ENCODE measurements around the gene PCYOX1L.

DNA sequence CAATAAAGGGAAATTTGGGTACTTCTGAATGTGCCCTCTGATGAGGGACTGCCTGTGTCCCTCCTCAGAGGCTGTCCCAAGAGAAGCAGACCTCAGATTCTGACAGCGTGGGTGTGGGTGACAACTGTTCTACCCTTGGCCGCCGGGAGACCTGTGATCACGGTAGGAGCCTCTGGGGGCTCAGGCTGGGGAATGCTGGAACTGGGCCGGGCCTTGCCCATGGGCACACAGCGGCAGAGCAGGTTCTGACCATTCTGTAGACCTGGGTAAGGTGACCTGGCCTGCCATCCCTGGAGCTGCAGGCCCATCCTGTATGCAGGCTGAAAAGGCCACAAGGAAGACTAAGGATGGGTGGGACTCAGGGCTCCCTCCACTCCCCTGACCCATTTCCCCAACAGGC lies 42.1 kb upstream of the PCYOX1L start:
- TF ChIP-seq, protein P1, sequence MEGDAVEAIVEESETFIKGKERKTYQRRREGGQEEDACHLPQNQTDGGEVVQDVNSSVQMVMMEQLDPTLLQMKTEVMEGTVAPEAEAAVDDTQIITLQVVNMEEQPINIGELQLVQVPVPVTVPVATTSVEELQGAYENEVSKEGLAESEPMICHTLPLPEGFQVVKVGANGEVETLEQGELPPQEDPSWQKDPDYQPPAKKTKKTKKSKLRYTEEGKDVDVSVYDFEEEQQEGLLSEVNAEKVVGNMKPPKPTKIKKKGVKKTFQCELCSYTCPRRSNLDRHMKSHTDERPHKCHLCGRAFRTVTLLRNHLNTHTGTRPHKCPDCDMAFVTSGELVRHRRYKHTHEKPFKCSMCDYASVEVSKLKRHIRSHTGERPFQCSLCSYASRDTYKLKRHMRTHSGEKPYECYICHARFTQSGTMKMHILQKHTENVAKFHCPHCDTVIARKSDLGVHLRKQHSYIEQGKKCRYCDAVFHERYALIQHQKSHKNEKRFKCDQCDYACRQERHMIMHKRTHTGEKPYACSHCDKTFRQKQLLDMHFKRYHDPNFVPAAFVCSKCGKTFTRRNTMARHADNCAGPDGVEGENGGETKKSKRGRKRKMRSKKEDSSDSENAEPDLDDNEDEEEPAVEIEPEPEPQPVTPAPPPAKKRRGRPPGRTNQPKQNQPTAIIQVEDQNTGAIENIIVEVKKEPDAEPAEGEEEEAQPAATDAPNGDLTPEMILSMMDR (IDR thresholded peaks at IDR 0.05; ENCODE audit: low read length), result no peak
- no peak for TF ChIP-seq EZH2 (IDR thresholded peaks at IDR 0.05; ENCODE audit: borderline replicate concordance, low read length)

Data from OCI-LY1 (cell line).